H1 (cell line): ENCODE measurements around the gene CD8B2. TPM values are rescaled to one million over a fixed set of nuclear protein-coding genes. Genes with fewer than 3 reads are reported as not detected.

Experiments used
- CTCF ChIA-PET: fragments of 300-600 bp; sonication (Branson Sonifier 250); formaldehyde crosslinking; loops from one replicate; lab custom pipeline; 2021; ENCODE audit not compliant: partially characterized antibody; lab: Charles Lee
- POLR2A ChIA-PET: fragments of 300-600 bp; sonication (Branson Sonifier 250); formaldehyde crosslinking; loops from one replicate; lab custom pipeline; 2021; ENCODE audit warnings: inconsistent platforms; ENCODE audit not compliant: partially characterized antibody; lab: Charles Lee
- DNase-seq, 2 experiments: peaks; one replicate each; pipeline versions ENCODE4 v3.0.0 to v3.0.0-alpha.2; 2010 to 2022; ENCODE audit warnings: low spot score in 2 of 2, low read depth in 1 of 2, mixed read lengths in 1 of 2
- FAIRE-seq: peaks from 2 replicates; lab custom pipeline; 2011; peaks lifted over from hg19 to GRCh38; lab: Jason Lieb, UNC
- H2AFZ ChIP-seq: 2 replicates; pipeline ENCODE4 v1.8.1; 2012; ENCODE audit warnings: low read length, inconsistent platforms
- H2AK5ac ChIP-seq: 2 replicates; pipeline ENCODE4 v1.6.1; 2013; ENCODE audit warnings: low read depth, low read length
- H2BK120ac ChIP-seq: replicated peaks from 2 replicates; pipeline ENCODE3; 2013; ENCODE audit warnings: low read depth, low read length, inconsistent platforms
- H2BK12ac ChIP-seq: 2 replicates; pipeline ENCODE4 v1.6.1; 2013; ENCODE audit warnings: low read depth, low read length
- H2BK15ac ChIP-seq: 2 replicates; pipeline ENCODE4 v1.6.1; 2013; ENCODE audit warnings: low read length
- H2BK20ac ChIP-seq: 2 replicates; pipeline ENCODE4 v1.6.1; 2013; ENCODE audit warnings: low read length
- H2BK5ac ChIP-seq: 2 replicates; pipeline ENCODE4 v1.6.1; 2013; ENCODE audit warnings: low read depth, low read length
- H3K14ac ChIP-seq: 2 replicates; pipeline ENCODE4 v1.6.1; 2013; ENCODE audit warnings: inconsistent platforms; ENCODE audit not compliant: insufficient read length
- H3K18ac ChIP-seq: 2 replicates; pipeline ENCODE4 v1.6.1; 2013; ENCODE audit warnings: low read length; ENCODE audit errors: extremely low read depth
- H3K23ac ChIP-seq: 2 replicates; pipeline ENCODE4 v1.6.1; 2013; ENCODE audit warnings: inconsistent platforms; ENCODE audit not compliant: insufficient read length
- H3K23me2 ChIP-seq: 2 replicates; pipeline ENCODE4 v1.6.1; 2013; ENCODE audit warnings: low read depth, low read length
- H3K27ac ChIP-seq: 2 replicates; pipeline ENCODE4 v1.6.1; 2011; ENCODE audit warnings: low read depth, low read length, inconsistent platforms
- H3K27me3 ChIP-seq, 4 experiments: replicated peaks in 1 of 4; 1 replicate in 1 of 4; 2 replicates in 3 of 4; pipeline versions ENCODE4 v1.6.1 to v1.8.1; 2011 to 2013; ENCODE audit warnings: low read length in 3 of 4, mild to moderate bottlenecking in 3 of 4, inconsistent platforms in 2 of 4, mixed read lengths in 2 of 4, moderate library complexity in 1 of 4; ENCODE audit not compliant: control insufficient read depth in 3 of 4, insufficient read depth in 3 of 4; ENCODE audit errors: extremely low read depth in 1 of 4
- H3K36me3 ChIP-seq, 4 experiments: 2 replicates each; pipeline versions ENCODE4 v1.6.1 to v1.8.1; 2011 to 2013; ENCODE audit warnings: mild to moderate bottlenecking in 4 of 4, low read length in 3 of 4, moderate library complexity in 2 of 4, control low read depth in 1 of 4, inconsistent platforms in 1 of 4; ENCODE audit not compliant: insufficient read depth in 4 of 4, control insufficient read depth in 2 of 4
- H3K4ac ChIP-seq: replicated peaks from 2 replicates; pipeline ENCODE3; 2013; ENCODE audit warnings: low read length, low read depth, mixed read lengths, inconsistent platforms; ENCODE audit not compliant: insufficient read length
- H3K4me1 ChIP-seq, 4 experiments: replicated peaks in 1 of 4; 1 replicate in 1 of 4; 2 replicates in 3 of 4; pipeline versions ENCODE4 v1.6.1 to v1.8.1; 2011 to 2013; ENCODE audit warnings: low read length in 3 of 4, inconsistent platforms in 2 of 4, mixed read lengths in 1 of 4; ENCODE audit not compliant: insufficient read depth in 4 of 4, control insufficient read depth in 3 of 4
- H3K4me2 ChIP-seq, 2 experiments: 2 replicates each; pipeline versions ENCODE4 v1.6.1 to v1.8.1; 2011 to 2013; ENCODE audit warnings: low read depth in 2 of 2, low read length in 2 of 2, control low read depth in 1 of 2, inconsistent platforms in 1 of 2, mild to moderate bottlenecking in 1 of 2; ENCODE audit not compliant: insufficient read depth in 1 of 2
- H3K4me3 ChIP-seq, 4 experiments: fragments of 200-600, 300-600 bp in 1 of 4; sonication (generic), shearing (Covaris generic), sonication (Bioruptor Twin) in 1 of 4; 2 replicates each; pipeline versions ENCODE4 v1.5.1 to v1.8.1; 2011 to 2016; ENCODE audit warnings: low read length in 4 of 4, low read depth in 3 of 4, control low read depth in 2 of 4, inconsistent platforms in 2 of 4, mild to moderate bottlenecking in 2 of 4, mixed read lengths in 1 of 4, moderate library complexity in 1 of 4; ENCODE audit not compliant: insufficient read depth in 2 of 4; ENCODE audit errors: extremely low read depth in 1 of 4
- H3K56ac ChIP-seq: replicated peaks from 2 replicates; pipeline ENCODE3; 2013; ENCODE audit warnings: low read depth, mild to moderate bottlenecking, mixed read lengths, low read length, inconsistent platforms; ENCODE audit not compliant: insufficient read length
- H3K79me1 ChIP-seq: 2 replicates; pipeline ENCODE4 v1.6.1; 2013; ENCODE audit warnings: low read depth, low read length, control low read depth
- H3K79me2 ChIP-seq, 2 experiments: 2 replicates each; pipeline versions ENCODE4 v1.6.1 to v1.8.1; 2012 to 2013; ENCODE audit warnings: low read length in 2 of 2, mild to moderate bottlenecking in 2 of 2, inconsistent platforms in 1 of 2; ENCODE audit not compliant: insufficient read depth in 2 of 2, control insufficient read depth in 1 of 2
- H3K9ac ChIP-seq, 4 experiments: replicated peaks in 1 of 4; 1 replicate in 1 of 4; 2 replicates in 3 of 4; pipeline versions ENCODE4 v1.6.1 to v1.8.1; 2011 to 2013; ENCODE audit warnings: low read depth in 3 of 4, low read length in 3 of 4, control low read depth in 2 of 4, mild to moderate bottlenecking in 2 of 4, moderate library complexity in 2 of 4, inconsistent platforms in 1 of 4; ENCODE audit errors: extremely low read depth in 1 of 4
- H3K9me3 ChIP-seq, 2 experiments: 2 replicates each; pipeline versions ENCODE4 v1.6.1 to v1.8.1; 2012 to 2013; ENCODE audit warnings: mild to moderate bottlenecking in 2 of 2, moderate library complexity in 2 of 2, control low read depth in 1 of 2, inconsistent platforms in 1 of 2, low read depth in 1 of 2, low read length in 1 of 2, mixed read lengths in 1 of 2; ENCODE audit not compliant: insufficient read depth in 2 of 2
- H4K20me1 ChIP-seq, 2 experiments: replicated peaks in 1 of 2; 2 replicates each; pipeline versions ENCODE3 to v1.8.1; 2011 to 2013; ENCODE audit warnings: inconsistent platforms in 2 of 2, low read length in 2 of 2, mild to moderate bottlenecking in 1 of 2; ENCODE audit not compliant: insufficient read depth in 2 of 2, control insufficient read depth in 1 of 2
- H4K5ac ChIP-seq: 2 replicates; pipeline ENCODE4 v1.6.1; 2013; ENCODE audit warnings: low read length, low read depth, mixed read lengths, inconsistent platforms; ENCODE audit not compliant: insufficient read length
- H4K8ac ChIP-seq: 2 replicates; pipeline ENCODE4 v1.8.0; 2013; ENCODE audit warnings: mild to moderate bottlenecking, moderate library complexity, low read length, inconsistent platforms; ENCODE audit not compliant: insufficient read depth; ENCODE audit errors: extremely low read depth
- H4K91ac ChIP-seq: replicated peaks from 2 replicates; pipeline ENCODE3; 2013; ENCODE audit warnings: low read length, mixed read lengths, inconsistent platforms; ENCODE audit not compliant: insufficient read length
- CEBPB ChIP-seq: IDR thresholded peaks from 2 replicates; pipeline ENCODE4 v1.6.1; 2012; ENCODE audit warnings: low read depth, low read length
- KDM5A ChIP-seq: fragments of 200-600 bp; IDR thresholded peaks from 2 replicates; pipeline ENCODE4 v1.7.1; 2012; ENCODE audit warnings: mild to moderate bottlenecking, low read length, inconsistent platforms, mixed read lengths
- TBP ChIP-seq: IDR thresholded peaks from 2 replicates; pipeline ENCODE4 v1.6.1; 2011; ENCODE audit warnings: low read depth, low read length, improper control_type of control experiment
- WGBS, 2 experiments: shearing (Covaris generic) in 1 of 2; methylation state at CpG; one replicate each; pipeline versions ENCODE4 v1.1.6 to v1.1.7; 2013 to 2015; ENCODE audit warnings: low lambda C conversion rate in 2 of 2, mixed read lengths in 2 of 2, inconsistent platforms in 1 of 2, low coverage in 1 of 2, missing lambda C conversion rate in 1 of 2; ENCODE audit not compliant: insufficient replicate concordance in 2 of 2, insufficient coverage in 1 of 2, insufficient read length in 1 of 2; ENCODE audit errors: extremely low coverage in 1 of 2, missing lambda C conversion rate in 1 of 2; 5-methylcytosine and 5-hydroxymethylcytosine counted together
- polyA plus RNA-seq, 7 experiments: library from polyadenylated mRNA; depleted of rRNA in 3 of 7; stranded (reverse) in 5 of 7; unstranded in 2 of 7; fragments of >200 nt in 5 of 7; fragments of 200-250 nt in 2 of 7; gene quantifications; 1 replicate in 5 of 7; 2 replicates in 1 of 7; 4 replicates in 1 of 7; pipeline versions ENCODE4 v1.2.1 to v1.2.3, GENCODE V29; 2011 to 2013; ENCODE audit warnings: missing spikeins in 2 of 7, mixed read lengths in 2 of 7
- total RNA-seq: library from RNA; stranded (reverse); fragmentation: NEBNext Ultra II Directional; extraction: Animal tissue kit (Norgen Biotek cat#: 25700); gene quantifications from 2 replicates; pipeline ENCODE4 v1.2.1, GENCODE V29; 2021

CD8B2 gene
- total and polyA plus RNA-seq, 2 of the 8 experiments (the other 6 are each of a cell fraction or from before 2014, with no cell fraction given), result 0.03 TPM; not detected in 1

- H3K14ac ChIP-seq, result no peak overlapping the region
- no peak overlapping the region for H4K5ac ChIP-seq
- no peaks in the 10 kb centered on the region for H3K27me3 ChIP-seq
- H3K9ac ChIP-seq, result no peak overlapping the region
- ChIA-PET POLR2A (no interaction called here), CTCF (interaction anchor here (1.0 to 11.5 kb wide), 6 partner anchors 8 to 456 kb away, joined by 3 to 330 read pairs (median 20); no protein-coding TSS in a partner anchor)
- no peak overlapping the region for H3K23ac ChIP-seq
- H3K23me2 ChIP-seq, result no peaks in the 10 kb centered on the region; the same call in 1 of the 2 replicates
- no peak overlapping the region for H3K56ac ChIP-seq
- H4K8ac ChIP-seq, result no peak overlapping the region
- H3K27ac ChIP-seq, result no peak overlapping the region
- H3K36me3 ChIP-seq, result no peaks in the 10 kb centered on the region
- DNase-seq (no peak), FAIRE-seq (no peak)
- H3K4ac ChIP-seq, result no peak overlapping the region
- H3K4me2 ChIP-seq, result no peak overlapping the region
- no peak overlapping the region for H3K4me3 ChIP-seq
- H2AFZ ChIP-seq, result peak overlapping the region; percentile 22; the same call in 1 of the 2 replicates
- no peak overlapping the region for H3K18ac ChIP-seq
- no peak overlapping the region for H2BK120ac ChIP-seq
- TF ChIP-seq CEBPB (no peak), KDM5A (no peak), TBP (no peak)
- WGBS, 2 experiments, result 94% methylated on average over 8 of the region's 8 CpGs; no CpG with 5 or more reads in 1 of the 2 experiments
- no peak overlapping the region for H2BK15ac ChIP-seq
- H2BK5ac ChIP-seq, result no peak overlapping the region
- no peaks in the 10 kb centered on the region for H3K79me1 ChIP-seq
- H2AK5ac ChIP-seq, result no peak overlapping the region
- no peak overlapping the region for H4K91ac ChIP-seq
- no peak overlapping the region for H2BK12ac ChIP-seq
- H2BK20ac ChIP-seq, result no peak overlapping the region
- H4K20me1 ChIP-seq, result no peaks in the 10 kb centered on the region
- peaks cover 3 to 7% of the 10 kb centered on the region in 2 experiments; a peak in 3 of 4 replicates for H3K9me3 ChIP-seq
- H3K79me2 ChIP-seq, result no peaks in the 10 kb centered on the region
- no peaks in the 10 kb centered on the region; a peak in 1 of 7 replicates for H3K4me1 ChIP-seq
Observed at GRCh38 chr2:106561356-106561755, 74.2 kb downstream of the CD8B2 start.
